Activated naive CD8-positive, alpha-beta T cell treated with anti-CD3 and anti-CD28 coated beads, Interleukin-2, amount 50 U/mL, for 16 hours (primary cell): ENCODE measurements around the gene STRIP2.
"Not testable (repeated sequence)": the region's sequence is repeated elsewhere in the genome, so short reads cannot be mapped to it uniquely, and the experiment has no call there.

ENCODE experiments used
- DNase-seq: peaks from one replicate; pipeline ENCODE4 v3.0.0-alpha.2; 2020; ENCODE audit warnings: low read depth, low spot score

Gene STRIP2

DNA sequence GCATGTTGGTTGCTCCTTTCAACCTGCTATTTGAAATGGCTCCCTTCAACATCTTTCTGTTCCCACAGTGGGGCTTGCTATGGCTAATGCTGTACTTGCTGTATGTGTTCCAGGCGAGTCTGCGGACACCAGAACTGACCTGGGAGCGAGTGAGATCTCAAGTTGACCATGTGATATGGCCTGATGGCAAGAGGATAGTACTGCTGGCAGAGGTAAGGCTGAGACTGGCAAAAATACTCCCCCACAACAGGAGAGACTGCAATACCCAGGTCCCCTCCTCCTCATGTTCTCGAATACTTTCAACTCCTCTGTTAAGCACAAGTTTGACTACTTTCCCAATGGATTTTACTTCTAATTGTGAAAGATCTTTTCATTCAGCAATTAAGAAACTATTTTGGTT, 11.5 kb upstream of the STRIP2 start:
- no peak for DNase-seq

DNA sequence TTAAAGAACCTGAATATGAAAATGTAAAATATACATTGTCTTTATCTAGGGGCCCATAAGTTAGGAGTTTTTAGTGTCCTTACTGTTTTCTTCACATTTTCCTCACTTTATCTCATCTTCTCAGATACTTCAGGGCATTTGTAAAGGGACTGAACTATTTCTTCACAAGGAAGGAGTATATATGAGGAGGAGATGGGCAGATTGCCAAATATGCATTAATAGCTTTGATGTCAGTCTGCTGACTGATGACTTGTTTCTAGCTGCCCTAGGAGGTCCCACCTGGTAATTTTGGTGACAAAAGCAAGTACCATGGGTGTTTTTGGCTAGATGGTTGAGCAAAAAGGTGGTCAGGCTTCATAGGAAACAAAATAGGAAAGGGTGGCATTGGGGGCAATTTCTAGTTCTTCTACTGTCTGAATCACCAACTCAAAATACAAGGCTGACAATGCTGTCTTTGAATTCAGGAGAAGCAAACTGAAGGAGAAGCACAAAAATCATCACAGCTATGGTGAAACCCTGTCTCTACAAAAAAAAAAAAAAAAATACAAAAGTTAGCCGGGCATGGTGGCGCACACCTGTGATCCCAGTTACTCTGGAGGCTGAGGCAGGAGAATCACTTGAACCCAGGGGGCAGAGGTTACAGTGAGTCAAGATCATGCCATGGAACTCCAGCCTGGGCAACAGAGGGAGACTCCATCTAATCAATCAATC, 10.4 kb upstream of the STRIP2 start:
- DNase-seq = no peak

DNA sequence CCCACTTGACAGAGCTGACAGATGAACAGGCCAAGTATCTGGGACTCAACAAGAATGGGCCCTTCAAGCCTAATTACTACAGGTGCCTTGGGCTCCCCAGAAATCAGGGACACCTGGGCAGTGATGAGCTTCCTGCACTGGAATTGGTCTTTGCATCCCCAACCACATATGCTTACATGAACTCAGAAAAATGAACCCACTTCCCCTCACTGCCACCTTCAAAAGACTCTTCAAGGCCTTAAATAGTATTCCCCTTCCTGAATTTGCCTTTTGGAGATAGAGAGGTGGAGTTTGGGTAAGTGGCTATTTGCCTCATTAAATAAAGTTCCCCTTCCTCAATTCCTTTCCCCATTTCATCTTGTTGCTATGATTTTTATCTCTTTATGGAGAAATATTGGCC, 7.8 kb upstream of the STRIP2 start:
- no peak for DNase-seq

DNA sequence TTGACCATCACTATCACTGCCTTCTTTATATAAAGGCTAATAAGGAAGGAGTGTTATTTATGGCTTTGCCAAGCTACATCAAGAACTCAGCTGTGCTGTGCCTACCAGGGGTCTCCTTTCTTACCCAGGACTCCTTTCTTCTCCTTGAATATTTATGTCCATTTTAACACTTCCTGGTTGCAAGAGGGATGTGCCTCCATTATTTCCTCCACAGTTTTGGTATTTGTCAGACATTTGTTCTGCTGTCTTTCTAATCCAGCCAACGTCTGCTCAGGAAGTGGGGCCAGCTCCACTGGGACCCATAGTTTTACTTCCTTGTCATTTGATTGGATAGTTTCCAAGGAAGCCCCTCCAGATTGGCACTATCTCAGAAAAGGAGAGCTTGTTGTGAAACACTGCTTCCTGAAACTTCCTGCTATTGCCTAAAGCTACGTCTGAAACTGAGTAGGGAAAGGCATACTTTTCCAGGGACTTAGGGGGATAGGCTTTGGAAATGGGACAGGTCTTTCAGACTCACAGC, 6.6 kb upstream of the STRIP2 start:
- no peak for DNase-seq

DNA sequence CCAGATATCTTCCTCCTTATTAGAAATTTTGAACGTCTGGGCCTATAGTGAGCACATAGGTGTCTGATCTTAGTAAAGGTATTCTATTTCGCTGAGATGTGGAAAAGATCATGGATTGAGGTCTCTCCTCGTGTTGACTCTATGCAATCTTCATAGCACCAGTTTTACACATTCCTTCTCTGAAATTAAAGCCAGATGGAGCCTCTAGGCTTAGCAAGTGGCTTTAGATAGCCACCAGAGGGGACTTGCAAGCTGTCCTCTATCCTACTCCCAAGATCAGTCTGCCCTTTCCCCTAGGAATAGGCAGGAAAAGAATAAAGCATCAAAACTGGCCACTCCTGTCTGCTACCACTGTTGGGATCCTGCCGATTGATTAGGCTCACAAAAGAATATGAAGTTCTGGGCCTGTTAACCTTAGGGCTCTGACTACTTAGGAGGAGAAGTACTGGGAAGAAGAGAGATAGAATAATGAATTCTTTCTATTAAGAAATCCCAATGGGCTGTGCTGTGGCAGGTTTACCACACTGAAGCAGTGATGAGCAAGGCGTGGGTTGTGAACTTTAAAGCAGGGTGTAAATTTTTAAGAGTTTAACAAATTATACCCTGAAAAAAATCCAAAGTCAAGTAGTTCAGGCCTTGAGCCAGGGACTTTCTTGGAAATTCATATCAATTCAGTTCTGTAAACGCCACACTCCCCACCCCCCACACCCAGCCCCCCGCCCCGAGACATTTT, 2.2 kb upstream of the STRIP2 start:
- no peak for DNase-seq

DNA sequence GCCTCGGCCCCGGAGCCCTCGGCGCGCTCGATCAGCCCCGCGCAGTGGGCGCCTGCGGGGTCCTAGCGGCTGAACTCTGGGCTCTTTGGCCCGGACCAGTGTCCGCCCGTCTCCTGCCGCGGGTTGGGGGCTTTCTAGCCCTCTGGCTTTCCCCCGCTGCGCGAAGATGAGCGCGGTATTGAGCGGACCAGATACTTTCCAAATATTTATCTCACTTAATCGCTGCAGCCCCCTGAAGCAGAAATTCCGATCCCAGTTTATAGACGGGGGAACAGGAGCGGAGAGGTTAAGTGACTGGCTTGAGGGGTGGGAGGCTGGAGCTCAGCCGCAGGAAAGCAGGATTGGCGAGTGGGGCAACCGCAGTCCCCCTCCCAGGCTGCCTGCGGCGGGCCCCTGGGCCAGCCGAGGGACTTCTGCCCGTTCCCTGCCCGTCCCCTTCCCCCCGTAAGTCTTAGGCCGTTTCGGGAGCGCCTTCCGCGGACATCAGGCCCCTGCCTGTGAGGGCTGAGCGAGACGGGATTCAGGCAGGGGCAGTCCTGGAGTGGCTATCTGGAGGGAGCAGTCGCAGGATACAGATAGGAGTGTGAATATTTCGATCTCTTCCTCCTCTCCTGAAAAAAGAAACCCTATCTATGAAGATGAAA, 565 bp downstream of the STRIP2 start:
- no peak for DNase-seq

DNA sequence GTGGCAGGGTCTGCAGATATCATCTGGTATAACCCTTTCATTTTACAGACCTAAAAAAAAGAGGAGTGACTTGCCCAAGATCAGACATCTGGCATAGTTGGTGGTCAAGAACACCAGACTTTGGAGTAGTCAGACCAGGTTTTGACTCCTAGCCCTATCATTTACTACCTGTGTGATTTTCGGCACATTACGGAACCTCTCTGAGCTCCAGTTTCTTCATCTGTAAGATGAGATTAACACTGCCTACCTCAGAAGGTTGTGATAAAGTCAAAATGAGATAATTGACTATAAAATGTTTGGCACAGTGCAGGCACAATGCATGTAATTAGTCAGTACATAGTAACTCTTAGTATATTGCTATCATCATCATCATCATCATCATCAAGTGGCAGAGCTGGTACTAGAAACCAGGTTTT, 1.2 kb downstream of the STRIP2 start:
- DNase-seq = no peak

DNA sequence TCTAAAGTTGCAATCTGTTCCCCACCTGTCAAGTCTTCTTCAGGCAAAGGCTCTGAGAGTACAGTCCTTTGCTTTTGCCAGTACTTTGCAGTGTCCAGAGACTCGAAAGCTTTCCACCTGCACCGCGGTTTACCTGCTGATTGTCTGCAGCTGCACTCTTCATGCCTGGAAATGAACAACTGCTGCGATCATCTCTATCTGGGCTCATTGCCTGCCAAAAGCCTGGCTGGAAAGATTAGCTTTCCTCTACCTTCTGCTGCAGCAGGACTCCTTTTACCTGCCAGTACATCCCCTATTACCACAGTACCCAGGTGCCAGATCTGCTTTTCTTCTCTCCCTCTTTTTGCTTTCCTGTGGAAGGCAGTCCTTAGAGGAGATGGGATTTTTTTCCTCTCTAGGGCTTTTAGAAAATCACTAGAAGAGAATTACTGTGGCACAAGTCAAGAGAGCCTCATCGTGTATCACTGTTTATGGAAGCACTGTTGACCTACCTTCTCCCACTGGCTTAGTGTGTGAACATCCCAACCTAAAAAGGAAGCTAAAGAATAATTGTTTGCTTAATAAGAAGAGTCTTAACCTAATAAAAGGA, 2.2 kb downstream of the STRIP2 start:
- DNase-seq = no peak

DNA sequence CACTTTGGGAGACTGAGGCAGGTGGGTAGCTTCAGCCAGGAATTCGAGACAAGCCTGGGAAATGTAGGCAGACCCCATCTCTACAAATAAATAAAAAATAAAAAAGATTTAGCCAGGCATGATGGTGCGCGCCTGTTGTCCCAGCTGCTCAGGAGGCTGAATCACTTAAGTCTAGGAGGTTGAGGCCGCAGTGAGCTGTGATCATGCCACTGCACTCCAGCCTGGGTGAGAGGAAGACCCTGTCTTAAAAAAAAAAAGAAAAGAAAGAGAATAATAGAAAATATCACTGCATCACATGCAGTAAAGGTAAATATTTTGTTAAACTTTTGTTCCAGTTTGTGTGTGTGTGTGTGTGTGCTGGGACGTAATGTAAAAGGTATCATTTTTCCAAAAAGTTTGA, 3.0 kb downstream of the STRIP2 start:
- no peak for DNase-seq

DNA sequence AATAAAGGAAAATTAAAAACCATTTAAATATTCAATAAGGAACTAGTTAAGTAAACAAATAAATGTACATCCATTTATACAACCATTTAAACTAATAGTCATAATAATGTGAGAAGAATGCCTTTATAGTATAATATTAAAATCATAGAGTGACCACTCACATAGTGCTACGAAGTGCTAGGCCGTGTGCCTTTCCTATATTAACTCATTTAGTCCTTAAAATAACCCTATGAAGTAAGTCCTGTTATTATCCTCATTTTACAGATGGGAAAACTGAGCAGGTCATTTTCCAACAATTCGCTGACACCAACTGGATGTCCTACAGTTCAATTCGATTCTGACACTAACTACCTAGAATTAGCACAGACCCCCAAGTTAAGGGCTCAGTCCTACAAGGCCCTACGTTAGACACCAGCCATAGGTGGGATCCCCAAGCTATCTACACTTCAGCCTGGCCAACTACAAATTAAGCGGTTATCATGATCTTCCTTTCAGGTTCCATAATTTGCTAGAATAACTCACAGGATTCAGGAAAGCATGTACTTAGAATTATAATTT, 4.1 kb downstream of the STRIP2 start:
- no peak for DNase-seq

DNA sequence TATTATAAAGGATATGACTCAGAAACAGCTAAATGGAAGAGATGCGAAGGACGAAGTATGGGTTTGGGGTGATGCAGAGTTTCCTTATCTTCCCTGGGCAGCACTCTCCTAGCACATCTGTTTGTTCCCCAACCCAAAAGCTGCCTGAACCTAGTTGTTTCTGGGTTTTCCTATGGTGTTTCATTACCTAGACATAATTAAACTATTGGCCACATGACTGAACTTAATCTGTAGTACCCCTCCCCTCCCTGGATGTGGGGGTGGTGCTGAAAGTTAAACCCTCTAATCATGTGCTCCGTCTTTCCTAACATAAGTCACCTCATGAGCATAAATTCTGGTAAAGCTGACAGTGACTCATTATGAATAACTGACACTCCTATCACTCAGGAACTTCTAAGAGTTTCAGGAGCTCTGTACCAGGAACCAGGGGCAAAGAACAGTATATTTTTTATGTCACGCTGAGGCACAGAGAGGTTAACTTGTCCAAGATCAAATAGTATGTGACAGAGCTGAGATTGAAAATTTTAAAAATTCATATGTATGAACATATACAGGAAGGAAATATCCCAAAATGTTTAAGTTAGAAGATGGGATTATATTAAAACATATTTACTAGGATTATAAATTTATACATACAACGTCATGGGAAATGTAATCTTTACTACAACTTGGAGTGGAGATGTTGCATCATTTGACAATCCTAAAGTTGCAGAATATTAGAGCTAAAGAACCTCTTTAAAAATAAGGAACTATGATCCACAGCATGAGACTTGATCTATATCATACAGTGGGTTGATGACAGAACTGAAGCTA, 4.8 kb downstream of the STRIP2 start:
- no peak for DNase-seq

DNA sequence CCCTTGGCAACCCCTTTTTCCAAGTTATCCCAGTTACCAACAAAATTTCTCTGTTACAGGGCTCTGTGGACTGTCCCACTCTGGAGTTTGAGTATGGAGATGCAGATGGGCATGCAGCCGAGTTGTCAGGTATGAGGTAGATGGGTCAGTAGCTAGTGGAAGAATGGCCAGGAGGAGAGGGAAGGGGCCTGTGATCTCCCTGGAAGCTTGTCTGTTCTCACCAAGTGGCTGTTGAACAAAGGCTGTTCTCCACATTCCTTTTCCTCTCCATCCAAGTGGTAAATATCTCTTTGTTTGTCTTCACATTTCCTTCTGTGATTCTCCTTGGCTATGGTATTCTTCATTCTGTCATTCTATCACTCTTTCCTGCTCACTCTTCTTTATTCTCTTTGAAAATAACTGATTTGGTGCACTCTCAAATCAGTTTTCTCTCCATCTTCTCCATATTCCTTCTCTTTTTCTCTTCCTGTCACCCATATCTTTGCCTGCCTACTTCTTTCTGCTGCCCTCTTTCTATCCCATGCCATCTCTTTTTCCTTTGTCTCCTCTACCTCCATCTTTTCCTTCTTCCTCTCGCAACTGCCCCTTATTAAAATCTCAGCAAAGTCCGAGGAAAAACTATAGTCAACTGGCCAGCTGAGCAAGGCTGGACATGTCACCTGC, 5.9 kb downstream of the STRIP2 start:
- no peak for DNase-seq

DNA sequence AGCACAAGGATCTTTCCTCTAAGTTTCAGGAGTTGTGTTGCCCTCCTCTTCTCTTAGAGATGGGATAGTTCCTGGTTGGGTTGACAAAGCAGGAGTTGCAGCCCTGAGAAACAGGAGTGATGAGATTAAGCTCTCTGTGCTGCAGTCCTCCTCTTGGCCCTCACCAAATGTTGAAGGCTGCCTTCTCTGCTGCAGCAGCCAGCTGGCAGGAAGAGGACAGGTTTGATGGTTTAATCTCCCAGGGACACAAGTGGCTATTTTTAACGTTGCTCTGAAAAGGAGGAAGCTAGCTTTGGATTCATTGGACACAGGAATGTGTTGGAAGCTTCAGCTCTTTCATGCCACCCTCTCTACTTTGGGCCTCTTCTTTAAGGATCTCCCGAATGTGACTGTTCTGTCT, 9.4 kb downstream of the STRIP2 start:
- no peak for DNase-seq

DNA sequence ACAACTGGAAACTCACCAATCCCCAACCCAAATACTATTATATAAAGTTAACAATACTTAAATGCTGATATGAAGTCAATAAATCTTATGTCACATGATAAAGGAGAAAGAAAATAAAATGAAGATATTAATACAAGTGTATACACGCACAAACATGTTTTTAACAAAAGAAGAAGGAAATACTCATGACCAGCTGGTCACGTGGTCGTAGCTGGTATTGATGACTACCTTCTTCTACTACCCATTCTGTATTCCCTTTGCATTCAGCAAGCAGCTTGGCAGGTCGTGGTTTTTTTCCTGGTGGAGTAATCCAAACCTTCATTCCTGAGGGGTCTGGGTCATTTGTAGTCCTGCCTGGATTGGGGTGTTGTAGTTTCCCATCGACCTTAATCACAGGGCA, 10.5 kb downstream of the STRIP2 start:
- DNase-seq = not testable (repeated sequence)

DNA sequence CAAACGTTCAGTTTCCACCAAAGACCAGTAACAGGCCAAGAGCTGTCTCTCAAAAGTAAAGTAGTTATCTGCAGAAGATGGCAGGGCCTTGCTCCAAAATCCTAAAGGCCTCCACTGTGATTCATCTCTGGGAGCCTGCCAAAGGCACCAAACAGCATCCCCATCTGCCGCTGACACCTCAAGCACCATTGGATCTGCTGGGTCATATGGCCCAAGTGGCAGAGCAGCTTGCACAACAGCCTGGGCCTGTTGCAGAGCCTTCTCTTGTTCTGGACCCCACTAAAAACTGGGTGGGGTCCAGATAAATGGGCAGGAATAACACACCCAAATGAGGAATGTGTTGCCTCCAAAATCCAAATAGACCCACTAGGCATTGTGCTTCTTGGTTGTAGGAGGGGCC, 12.7 kb downstream of the STRIP2 start:
- DNase-seq = not testable (repeated sequence)

DNA sequence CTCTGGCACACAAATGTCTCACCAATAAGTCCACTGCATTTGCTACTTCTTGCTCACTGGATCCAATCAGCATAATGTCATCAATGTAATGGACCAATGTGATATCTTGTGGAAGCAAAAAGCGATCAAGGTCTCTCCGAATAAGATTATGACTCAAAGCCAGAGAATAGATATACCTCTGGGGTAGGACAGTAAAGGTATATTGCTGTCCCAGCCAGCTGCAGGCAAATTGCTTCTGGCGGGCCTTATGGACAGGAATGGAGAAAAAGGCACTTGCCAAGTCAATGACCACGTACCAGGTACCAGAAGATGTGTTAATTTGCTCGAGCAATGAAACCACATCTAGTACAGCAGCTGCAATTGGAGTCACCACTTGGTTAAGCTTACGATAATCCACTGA, 13.2 kb downstream of the STRIP2 start:
- DNase-seq = not testable (repeated sequence)

DNA sequence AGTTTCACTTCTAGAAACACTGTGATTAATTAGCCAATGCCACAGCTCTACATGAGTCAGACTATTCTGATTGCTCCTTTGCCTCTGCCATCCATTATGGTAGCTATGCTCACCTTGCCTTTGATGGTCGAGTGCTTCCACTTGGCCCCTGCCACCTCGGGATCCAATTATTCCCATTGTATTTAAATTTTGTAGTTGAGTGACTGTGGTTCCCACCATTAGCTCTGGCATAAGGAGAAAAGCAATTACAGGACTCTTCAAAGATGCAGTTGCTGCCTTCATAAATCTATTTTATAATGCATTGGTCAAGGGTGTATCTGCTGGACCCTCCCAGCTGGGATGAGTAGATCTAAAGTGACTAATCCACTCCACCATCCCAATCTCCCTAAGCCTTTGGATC, 14.4 kb downstream of the STRIP2 start:
- not testable (repeated sequence) for DNase-seq

DNA sequence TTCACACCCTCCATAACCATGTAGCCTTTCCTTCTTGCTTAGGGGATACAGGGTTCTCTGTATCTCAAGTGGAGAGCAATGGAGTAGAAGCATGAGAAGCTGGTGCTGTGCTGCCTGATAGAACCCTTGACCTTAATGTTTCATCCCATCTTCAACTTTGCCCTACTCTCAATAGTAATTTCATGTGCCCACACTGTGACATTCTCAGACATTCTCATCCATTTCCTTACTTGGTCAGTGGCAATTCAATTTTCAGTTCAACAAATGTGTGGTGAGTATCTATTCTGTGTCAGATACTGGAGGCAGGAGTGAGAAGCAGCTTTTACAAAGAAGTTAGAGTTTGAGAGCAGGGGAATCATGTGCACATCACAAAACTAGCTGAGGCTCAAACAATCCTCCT, 16.1 kb downstream of the STRIP2 start:
- DNase-seq = no peak

DNA sequence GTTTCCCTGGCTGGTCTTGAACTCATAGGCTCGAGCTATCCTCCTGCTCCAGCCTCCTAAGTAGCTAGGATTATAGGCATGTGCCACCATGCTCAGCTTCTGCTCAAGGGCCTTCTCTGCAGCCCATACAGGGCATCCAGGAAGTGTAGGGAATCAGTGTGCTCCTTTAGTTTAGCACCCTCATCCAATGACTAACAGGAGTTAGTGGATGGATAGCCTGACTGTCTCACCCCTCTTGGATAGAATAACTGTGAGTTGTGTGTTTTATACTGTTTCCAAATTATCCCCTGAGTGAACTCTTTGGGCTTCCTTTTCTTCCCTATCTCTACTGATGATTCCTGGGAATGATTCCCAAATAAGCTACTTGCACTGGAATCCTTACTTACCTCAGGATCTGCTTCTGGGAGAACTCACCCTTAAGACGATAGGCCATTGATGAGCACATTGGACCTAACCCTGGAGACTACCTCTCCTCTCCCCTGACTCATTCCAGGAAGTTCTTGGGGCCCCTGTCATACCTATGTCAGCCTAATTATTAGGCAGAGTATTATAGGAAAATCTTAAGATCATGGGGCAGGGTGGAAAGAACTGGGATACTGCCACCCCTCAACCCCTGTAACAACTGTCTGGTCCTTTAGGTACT, 18.5 kb downstream of the STRIP2 start:
- no peak for DNase-seq
